Spleen (tissue), 7 donors: ENCODE measurements around the gene GYS1.

ENCODE experiments used
- CTCF ChIP-seq, 11 experiments: fragments of 200-600 bp in 7 of 11; fragments of 450-650 bp in 4 of 11; sonication (generic) in 4 of 11; IDR thresholded peaks in 8 of 11; conservative IDR thresholded peaks in 3 of 11; 1 replicate in 7 of 11; 2 replicates in 4 of 11; pipeline versions ENCODE4 v1.4.0 to v1.8.0; 2016 to 2021; ENCODE audit warnings: antibody characterized with exemption in 11 of 11, inconsistent platforms in 4 of 11, mild to moderate bottlenecking in 1 of 11
- POLR2A ChIP-seq, 3 donors: fragments of 450-650 bp; IDR thresholded peaks; one replicate each; pipeline ENCODE4 v1.5.1; 2017; ENCODE audit warnings: antibody characterized with exemption in 3 of 3, mild to moderate bottlenecking in 1 of 3
- POLR2AphosphoS5 ChIP-seq, 3 donors: sonication (generic); formaldehyde crosslinking; IDR thresholded peaks; one replicate each; pipeline ENCODE4 v1.5.1; 2017; ENCODE audit warnings: antibody characterized with exemption in 3 of 3
- donor health status: DM: no; HTN: no; CAD: no; lungs with moderate emphysema.
- donor health status: DM: no; HTN: no; CAD: no.
- donor health status: DM: no; HTN: no; CAD: no.

- no peak for TF ChIP-seq CTCF (IDR thresholded peaks at IDR 0.05 in 8 of 11, conservative IDR thresholded peaks at IDR 0.05 in 3 of 11)
- TF ChIP-seq POLR2A (IDR thresholded peaks at IDR 0.05) = no peak
- TF ChIP-seq POLR2AphosphoS5 (IDR thresholded peaks at IDR 0.05) = no peak
Observed at GRCh38 chr19:48992581-48993174, 431 bp downstream of the GYS1 start.
